ENCODE data around the gene ACBD6. TPM values are rescaled to one million over a fixed set of nuclear protein-coding genes. Genes with fewer than 3 reads are reported as not detected.

ACBD6 gene
- total and polyA plus RNA-seq, 4 donors, result 8.3 to 17.3 (median 14.0) TPM

GRCh38 chr1:180254496-180254819 is 247.9 kb downstream of the ACBD6 start:
- Histone ChIP-seq H3K9me3 (ENCODE audit: control insufficient read depth in 4 of 4, low read length in 3 of 4) (no peaks in the 10 kb centered on the region), H3K4me1 (ENCODE audit: control insufficient read depth in 4 of 4, insufficient read depth in 4 of 4, low read length in 3 of 4) (no peaks in the 10 kb centered on the region), H3K9ac (ENCODE audit: low read depth in 1 of 2, low read length in 2 of 2) (no peak overlapping the region), H3K4me3 (ENCODE audit: low read depth in 1 of 3, low read length in 3 of 3) (no peak overlapping the region), H3K27ac (ENCODE audit: low read depth in 1 of 2, low read length in 2 of 2) (no peak overlapping the region), H3K27me3 (ENCODE audit: control insufficient read depth in 4 of 4, insufficient read depth in 4 of 4, low read length in 3 of 4) (peaks cover 0 to 2% (median 0%) of the 10 kb centered on the region in 4 donors), H3K36me3 (ENCODE audit: control insufficient read depth in 4 of 4, insufficient read depth in 3 of 4, low read depth in 1 of 4, low read length in 3 of 4) (no peaks in the 10 kb centered on the region)
- DNase-seq (ENCODE audit: low spot score), result no peak
- TF ChIP-seq RAD21 (IDR thresholded peaks at IDR 0.05) (no peak), FOXA1 (IDR thresholded peaks at IDR 0.05) (no peak), NR2F2 (IDR thresholded peaks at IDR 0.05) (no peak), MAX (IDR thresholded peaks at IDR 0.05) (no peak), TAF1 (conservative IDR thresholded peaks at IDR 0.05) (no peak), ZBTB33 (IDR thresholded peaks at IDR 0.05) (no peak), FOXA2 (IDR thresholded peaks at IDR 0.05) (no peak), GABPA (IDR thresholded peaks at IDR 0.05 in 1 of 2, conservative IDR thresholded peaks at IDR 0.05 in 1 of 2) (no peak), HNF4G (IDR thresholded peaks at IDR 0.05) (no peak), REST (IDR thresholded peaks at IDR 0.05) (no peak), RXRA (IDR thresholded peaks at IDR 0.05) (no peak), YY1 (IDR thresholded peaks at IDR 0.05) (no peak), EGR1 (IDR thresholded peaks at IDR 0.05; ENCODE audit: low read depth in 2 of 2) (no peak), ATF3 (IDR thresholded peaks at IDR 0.05) (no peak)
- 93% methylated on average over 9 of the region's 9 CpGs for WGBS

- H3K4me1 ChIP-seq (ENCODE audit: control insufficient read depth in 4 of 4, insufficient read depth in 4 of 4, low read length in 3 of 4), result no peaks in the 10 kb centered on the region
- WGBS, result 70% methylated on average over 31 of the region's 31 CpGs
- H3K27me3 ChIP-seq (ENCODE audit: control insufficient read depth in 4 of 4, insufficient read depth in 4 of 4, low read length in 3 of 4), result peaks cover 0 to 2% (median 0%) of the 10 kb centered on the region in 4 donors
- no peak overlapping the region for H3K27ac ChIP-seq (ENCODE audit: low read depth in 1 of 2, low read length in 2 of 2)
- H3K36me3 ChIP-seq (ENCODE audit: control insufficient read depth in 4 of 4, insufficient read depth in 3 of 4, low read depth in 1 of 4, low read length in 3 of 4), result no peaks in the 10 kb centered on the region
- no peak overlapping the region for H3K4me3 ChIP-seq (ENCODE audit: low read depth in 1 of 3, low read length in 3 of 3)
- no peak for DNase-seq (ENCODE audit: low spot score)
- H3K9ac ChIP-seq (ENCODE audit: low read depth in 1 of 2, low read length in 2 of 2), result no peak overlapping the region
- H3K9me3 ChIP-seq (ENCODE audit: control insufficient read depth in 4 of 4, low read length in 3 of 4), result no peaks in the 10 kb centered on the region
- TF ChIP-seq FOXA2 (IDR thresholded peaks at IDR 0.05), result no peak
- TF ChIP-seq HNF4G (IDR thresholded peaks at IDR 0.05), result no peak
- no peak for TF ChIP-seq ZBTB33 (IDR thresholded peaks at IDR 0.05)
- no peak for TF ChIP-seq CTCF (IDR thresholded peaks at IDR 0.05; ENCODE audit: low read depth, low read length, missing input control)
- no peak for TF ChIP-seq JUND (IDR thresholded peaks at IDR 0.05)
- no peak for TF ChIP-seq NR2F2 (IDR thresholded peaks at IDR 0.05)
- no peak for TF ChIP-seq RAD21 (IDR thresholded peaks at IDR 0.05)
- TF ChIP-seq EGR1 (IDR thresholded peaks at IDR 0.05; ENCODE audit: low read depth in 2 of 2), result no peak
- no peak for TF ChIP-seq SP1 (IDR thresholded peaks at IDR 0.05)
- TF ChIP-seq GABPA (IDR thresholded peaks at IDR 0.05 in 1 of 2, conservative IDR thresholded peaks at IDR 0.05 in 1 of 2), result no peak
- no peak for TF ChIP-seq REST (IDR thresholded peaks at IDR 0.05)
Measured at GRCh38 chr1:180253585-180254495, 248.5 kb downstream of the ACBD6 start.

Data from liver (tissue), 9 donors.